Loucy (cell line): ENCODE measurements around the gene ARMC5.
A peak's percentile ranks its signal among the peaks of the same experiment; 100 is the strongest.

ENCODE experiments used
- H2AFZ ChIP-seq: fragments of 200-600 bp; sonication (generic); 2 replicates; pipeline ENCODE4 v1.6.0; 2016; ENCODE audit warnings: antibody characterized with exemption, mild to moderate bottlenecking, low read length, moderate library complexity
- H3F3A ChIP-seq: fragments of 200-600 bp; 2 replicates; pipeline ENCODE4 v1.6.0; 2016; ENCODE audit warnings: antibody characterized with exemption, low read depth, mild to moderate bottlenecking
- H3K27me3 ChIP-seq: fragments of 200-600 bp; sonication (generic); 2 replicates; pipeline ENCODE4 v1.6.1; 2014; ENCODE audit warnings: low read length, mild to moderate bottlenecking; ENCODE audit not compliant: insufficient read depth, poor library complexity, severe bottlenecking
- H3K36me3 ChIP-seq: fragments of 200-600 bp; sonication (generic); 2 replicates; pipeline ENCODE4 v1.6.1; 2016; ENCODE audit warnings: low read length; ENCODE audit not compliant: insufficient read depth
- H3K4me1 ChIP-seq: fragments of 200-600 bp; sonication (generic); 2 replicates; pipeline ENCODE4 v1.5.1; 2014; ENCODE audit warnings: low read length, mild to moderate bottlenecking; ENCODE audit not compliant: insufficient read depth, poor library complexity, severe bottlenecking
- H3K4me2 ChIP-seq: fragments of 200-600 bp; sonication (generic); 2 replicates; pipeline ENCODE4 v1.6.0; 2014; ENCODE audit warnings: antibody characterized with exemption, low read length, low read depth, mild to moderate bottlenecking; ENCODE audit not compliant: poor library complexity, severe bottlenecking
- H3K4me3 ChIP-seq: fragments of 200-600 bp; sonication (generic); 2 replicates; pipeline ENCODE4 v1.5.1; 2014; ENCODE audit warnings: low read length, mild to moderate bottlenecking, mixed read lengths; ENCODE audit not compliant: poor library complexity, severe bottlenecking
- H3K79me2 ChIP-seq: fragments of 200-600 bp; sonication (generic); 2 replicates; pipeline ENCODE4 v1.6.1; 2014; ENCODE audit warnings: low read length; ENCODE audit not compliant: insufficient read depth
- H3K9ac ChIP-seq: fragments of 200-600 bp; sonication (generic); 2 replicates; pipeline ENCODE4 v1.6.0; 2014; ENCODE audit warnings: mild to moderate bottlenecking, low read depth, low read length, moderate library complexity; ENCODE audit not compliant: poor library complexity, severe bottlenecking
- H3K9me2 ChIP-seq: fragments of 200-600 bp; sonication (generic); replicated peaks from 2 replicates; pipeline ENCODE4 v1.6.1; 2016; ENCODE audit warnings: low read depth, low read length, mixed read lengths
- H3K9me3 ChIP-seq: fragments of 200-600 bp; sonication (generic); 2 replicates; pipeline ENCODE4 v1.6.1; 2014; ENCODE audit warnings: mild to moderate bottlenecking, antibody characterized with exemption, low read length, low read depth; ENCODE audit not compliant: insufficient read depth
- H4K20me1 ChIP-seq: fragments of 200-600 bp; sonication (generic); 2 replicates; pipeline ENCODE4 v1.6.0; 2014; ENCODE audit warnings: antibody characterized with exemption, low read length, mild to moderate bottlenecking; ENCODE audit not compliant: insufficient read depth, poor library complexity, severe bottlenecking
- EZH2phosphoT487 ChIP-seq: fragments of 200-600 bp; IDR thresholded peaks from 2 replicates; pipeline ENCODE4 v1.6.1; 2018; ENCODE audit warnings: antibody characterized with exemption, mild to moderate bottlenecking, moderate library complexity, borderline replicate concordance
- TF ChIP-seq, protein P1 (sequence below): fragments of 200-600 bp; sonication (generic); conservative IDR thresholded peaks from 2 replicates; pipeline ENCODE4 v1.5.1; 2014; ENCODE audit warnings: mild to moderate bottlenecking, antibody characterized with exemption, low read length

Gene ARMC5

DNA sequence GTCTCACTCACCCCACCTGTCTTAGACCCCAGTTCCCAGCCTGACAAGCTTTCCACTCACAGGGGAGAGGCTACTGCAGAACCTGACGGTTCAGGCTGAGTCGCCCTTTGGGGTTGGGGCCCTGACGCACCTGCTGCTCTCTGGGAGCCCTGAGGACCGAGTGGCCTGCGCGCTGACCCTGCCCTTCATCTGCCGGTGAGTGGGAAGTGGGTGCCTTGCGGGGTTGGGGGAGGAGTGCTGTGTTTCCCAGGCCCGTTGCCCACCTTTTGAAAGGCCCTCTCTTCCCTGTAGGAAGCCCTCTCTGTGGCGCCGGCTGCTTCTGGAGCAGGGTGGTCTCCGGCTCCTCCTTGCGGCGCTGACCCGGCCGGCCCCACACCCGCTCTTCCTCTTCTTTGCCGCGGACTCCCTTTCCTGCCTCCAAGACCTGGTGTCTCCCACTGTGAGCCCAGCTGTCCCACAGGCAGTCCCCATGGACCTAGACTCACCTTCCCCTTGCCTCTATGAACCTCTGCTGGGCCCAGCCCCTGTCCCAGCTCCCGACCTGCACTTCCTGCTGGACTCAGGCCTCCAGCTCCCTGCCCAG lies 6.6 kb downstream of the ARMC5 start:
- Histone ChIP-seq H3K9me3 (no peaks in the 10 kb centered on the region), H3K9me2 (no peaks in the 10 kb centered on the region), H3K79me2 (peaks cover 40% of the 10 kb centered on the region), H3K4me3 (no peak overlapping the region), H3K4me1 (peaks cover 25% of the 10 kb centered on the region), H3K27me3 (no peaks in the 10 kb centered on the region), H3K9ac (peak overlapping the region; percentile 55), H2AFZ (no peak overlapping the region), H4K20me1 (peaks cover 5% of the 10 kb centered on the region), H3F3A (no peaks in the 10 kb centered on the region; the same call in 1 of the 2 replicates), H3K36me3 (peaks cover 34% of the 10 kb centered on the region; the same call in 1 of the 2 replicates), H3K4me2 (no peak overlapping the region)
- TF ChIP-seq EZH2phosphoT487: no peak
- TF ChIP-seq, protein P1, sequence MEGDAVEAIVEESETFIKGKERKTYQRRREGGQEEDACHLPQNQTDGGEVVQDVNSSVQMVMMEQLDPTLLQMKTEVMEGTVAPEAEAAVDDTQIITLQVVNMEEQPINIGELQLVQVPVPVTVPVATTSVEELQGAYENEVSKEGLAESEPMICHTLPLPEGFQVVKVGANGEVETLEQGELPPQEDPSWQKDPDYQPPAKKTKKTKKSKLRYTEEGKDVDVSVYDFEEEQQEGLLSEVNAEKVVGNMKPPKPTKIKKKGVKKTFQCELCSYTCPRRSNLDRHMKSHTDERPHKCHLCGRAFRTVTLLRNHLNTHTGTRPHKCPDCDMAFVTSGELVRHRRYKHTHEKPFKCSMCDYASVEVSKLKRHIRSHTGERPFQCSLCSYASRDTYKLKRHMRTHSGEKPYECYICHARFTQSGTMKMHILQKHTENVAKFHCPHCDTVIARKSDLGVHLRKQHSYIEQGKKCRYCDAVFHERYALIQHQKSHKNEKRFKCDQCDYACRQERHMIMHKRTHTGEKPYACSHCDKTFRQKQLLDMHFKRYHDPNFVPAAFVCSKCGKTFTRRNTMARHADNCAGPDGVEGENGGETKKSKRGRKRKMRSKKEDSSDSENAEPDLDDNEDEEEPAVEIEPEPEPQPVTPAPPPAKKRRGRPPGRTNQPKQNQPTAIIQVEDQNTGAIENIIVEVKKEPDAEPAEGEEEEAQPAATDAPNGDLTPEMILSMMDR: no peak

DNA sequence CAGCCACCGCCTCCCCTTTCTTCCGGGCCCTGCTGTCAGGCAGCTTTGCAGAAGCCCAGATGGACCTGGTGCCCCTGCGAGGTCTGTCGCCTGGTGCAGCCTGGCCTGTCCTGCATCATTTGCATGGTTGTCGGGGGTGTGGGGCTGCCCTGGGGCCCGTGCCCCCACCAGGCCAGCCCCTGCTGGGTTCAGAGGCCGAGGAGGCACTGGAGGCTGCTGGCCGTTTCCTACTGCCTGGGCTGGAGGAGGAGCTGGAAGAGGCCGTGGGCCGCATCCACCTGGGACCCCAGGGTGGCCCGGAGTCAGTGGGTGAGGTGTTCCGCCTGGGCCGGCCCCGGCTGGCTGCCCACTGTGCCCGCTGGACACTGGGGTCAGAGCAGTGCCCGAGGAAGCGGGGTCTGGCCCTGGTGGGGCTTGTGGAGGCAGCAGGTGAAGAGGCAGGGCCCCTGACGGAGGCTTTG lies 7.1 kb downstream of the ARMC5 start:
- H3K79me2 ChIP-seq: peaks cover 35% of the 10 kb centered on the region
- peak overlapping the region; percentile 61 for H3K4me2 ChIP-seq
- H2AFZ ChIP-seq: no peak overlapping the region
- H3K9me2 ChIP-seq: no peaks in the 10 kb centered on the region
- no peak for TF ChIP-seq EZH2phosphoT487
- TF ChIP-seq, protein P1: no peak
- H3K36me3 ChIP-seq: peaks cover 34% of the 10 kb centered on the region; the same call in 1 of the 2 replicates
- no peaks in the 10 kb centered on the region for H3K27me3 ChIP-seq
- peaks cover 20% of the 10 kb centered on the region for H3K4me1 ChIP-seq
- no peaks in the 10 kb centered on the region for H4K20me1 ChIP-seq
- H3K4me3 ChIP-seq: no peak overlapping the region
- peak overlapping the region; percentile 55 for H3K9ac ChIP-seq
- H3F3A ChIP-seq: no peaks in the 10 kb centered on the region; the same call in 1 of the 2 replicates
- no peaks in the 10 kb centered on the region for H3K9me3 ChIP-seq

DNA sequence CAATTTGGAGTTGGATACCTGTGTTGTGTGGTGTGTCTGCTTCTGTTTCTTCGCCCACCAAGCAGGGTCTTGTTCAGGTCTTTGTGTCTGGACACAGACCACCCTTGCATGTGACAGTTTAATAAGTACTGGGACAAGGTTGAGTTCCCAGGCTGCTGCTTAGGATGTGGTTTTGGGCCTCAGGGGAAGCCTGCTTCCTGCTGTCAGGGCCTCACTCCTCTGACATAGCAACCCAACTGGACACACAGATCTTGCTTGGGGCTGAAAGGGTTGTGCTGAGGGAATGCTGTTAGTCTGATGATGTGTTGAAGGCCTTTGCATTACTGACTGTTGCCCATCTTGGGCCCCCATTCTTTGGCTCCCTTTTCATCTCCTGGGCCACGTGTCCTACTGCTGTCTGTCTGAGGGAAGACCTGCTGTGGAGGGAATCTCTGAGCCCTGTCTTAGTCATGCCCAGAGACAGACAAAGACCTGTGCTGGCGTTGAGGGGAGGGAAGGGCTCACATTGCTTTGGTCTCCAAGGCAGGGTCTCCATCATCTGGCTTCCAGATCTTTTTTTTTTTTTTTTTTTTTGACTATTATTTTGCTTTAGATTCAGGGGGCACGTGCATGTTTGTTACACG lies 8.0 kb downstream of the ARMC5 start:
- H3K4me2 ChIP-seq: peak overlapping the region; percentile 61
- no peak overlapping the region for H2AFZ ChIP-seq
- peaks cover 20% of the 10 kb centered on the region for H3K4me1 ChIP-seq
- H3K36me3 ChIP-seq: peaks cover 27% of the 10 kb centered on the region; the same call in 1 of the 2 replicates
- H3K4me3 ChIP-seq: peak overlapping the region; percentile 44
- no peaks in the 10 kb centered on the region for H3K27me3 ChIP-seq
- H3K9ac ChIP-seq: peak overlapping the region; percentile 55
- peaks cover 26% of the 10 kb centered on the region; the same call in 1 of the 2 replicates for H3K79me2 ChIP-seq
- H3K9me2 ChIP-seq: no peaks in the 10 kb centered on the region
- TF ChIP-seq EZH2phosphoT487: no peak
- TF ChIP-seq, protein P1: no peak
- H3K9me3 ChIP-seq: no peaks in the 10 kb centered on the region
- no peaks in the 10 kb centered on the region; the same call in 1 of the 2 replicates for H3F3A ChIP-seq
- no peaks in the 10 kb centered on the region for H4K20me1 ChIP-seq
